CD4-positive, alpha-beta T cell treated with Interleukin-2 at 100 ng/mL for 4 hours (primary cell): ENCODE results near the gene CDIP1.

Source experiments
- DNase-seq: peaks from one replicate; pipeline ENCODE4 v3.0.0-alpha.2; 2020; ENCODE audit warnings: low spot score

Gene CDIP1

DNA sequence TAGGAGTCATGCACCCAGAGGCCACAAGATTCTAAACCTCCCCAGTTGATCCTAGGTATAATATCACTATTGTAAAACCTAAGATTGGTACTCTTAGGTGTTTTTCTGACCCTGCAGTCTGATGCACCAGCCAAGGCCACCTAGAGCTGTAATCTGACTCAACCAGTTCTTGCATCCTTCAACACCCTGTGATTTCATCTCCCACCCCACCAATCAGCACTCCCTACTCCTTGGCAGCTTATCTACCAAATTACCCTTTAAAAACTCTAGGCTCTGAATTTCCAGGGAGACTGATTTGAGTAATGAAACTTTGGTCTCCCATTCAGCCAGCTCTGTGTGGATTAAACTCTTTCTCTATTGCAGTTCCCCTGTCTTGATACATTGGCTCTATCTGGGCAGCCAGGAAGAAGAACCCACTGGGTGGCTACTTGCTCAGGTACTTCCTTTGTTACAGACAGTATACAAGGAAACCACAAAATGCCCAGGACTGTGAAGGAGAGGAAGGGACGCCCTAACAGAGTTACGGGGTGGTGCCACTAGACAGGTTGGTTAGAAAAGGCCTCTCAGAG is 1.2 kb upstream of the CDIP1 start:
- no peak for DNase-seq

DNA sequence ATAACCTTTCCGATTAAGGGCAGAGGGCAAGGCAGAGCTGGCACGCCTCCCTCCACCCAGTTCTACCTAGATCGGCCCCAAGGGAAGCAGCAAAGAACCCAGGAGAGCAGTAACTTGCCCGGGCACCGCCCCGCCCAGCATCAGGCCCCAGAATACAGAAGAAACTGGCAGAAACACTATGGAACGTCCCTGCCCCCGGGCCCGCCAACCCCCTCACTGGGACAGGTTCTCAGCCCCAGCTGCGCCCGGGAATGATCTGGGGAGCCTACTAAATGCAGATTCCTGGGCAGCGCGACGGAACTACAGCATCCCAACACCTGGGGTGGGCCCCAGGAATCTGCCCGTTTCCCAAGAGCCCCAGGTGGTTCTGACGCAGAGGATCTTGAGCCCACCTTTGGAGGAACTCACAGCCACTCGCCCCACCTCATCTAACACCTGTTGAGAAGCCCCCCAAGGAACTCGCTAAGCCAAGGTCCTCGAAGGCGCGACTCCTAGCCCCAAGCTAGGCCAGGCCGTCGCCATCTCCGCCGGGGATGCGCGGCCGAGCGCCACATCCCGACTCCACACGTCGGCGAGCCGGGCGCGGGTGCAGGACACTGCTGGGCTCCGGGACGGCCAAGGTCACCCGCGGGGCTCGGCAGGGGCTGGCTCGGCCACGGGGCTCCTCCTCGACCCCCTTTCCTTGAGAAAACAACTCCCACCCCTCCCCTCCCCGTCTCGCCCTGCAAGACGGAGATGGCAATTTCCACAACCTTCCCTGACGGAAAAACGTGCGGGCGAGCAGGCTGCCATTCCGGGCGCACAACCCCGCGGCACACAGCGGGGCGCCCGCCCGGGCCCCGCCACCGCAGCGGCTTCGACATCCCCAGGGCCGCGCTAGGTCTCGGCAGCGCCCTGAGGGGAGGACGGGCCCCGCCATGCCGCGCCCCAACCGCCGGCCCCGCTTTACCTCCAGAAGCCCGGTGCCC is 913 bp downstream of the CDIP1 start:
- DNase-seq: peak; percentile 5

DNA sequence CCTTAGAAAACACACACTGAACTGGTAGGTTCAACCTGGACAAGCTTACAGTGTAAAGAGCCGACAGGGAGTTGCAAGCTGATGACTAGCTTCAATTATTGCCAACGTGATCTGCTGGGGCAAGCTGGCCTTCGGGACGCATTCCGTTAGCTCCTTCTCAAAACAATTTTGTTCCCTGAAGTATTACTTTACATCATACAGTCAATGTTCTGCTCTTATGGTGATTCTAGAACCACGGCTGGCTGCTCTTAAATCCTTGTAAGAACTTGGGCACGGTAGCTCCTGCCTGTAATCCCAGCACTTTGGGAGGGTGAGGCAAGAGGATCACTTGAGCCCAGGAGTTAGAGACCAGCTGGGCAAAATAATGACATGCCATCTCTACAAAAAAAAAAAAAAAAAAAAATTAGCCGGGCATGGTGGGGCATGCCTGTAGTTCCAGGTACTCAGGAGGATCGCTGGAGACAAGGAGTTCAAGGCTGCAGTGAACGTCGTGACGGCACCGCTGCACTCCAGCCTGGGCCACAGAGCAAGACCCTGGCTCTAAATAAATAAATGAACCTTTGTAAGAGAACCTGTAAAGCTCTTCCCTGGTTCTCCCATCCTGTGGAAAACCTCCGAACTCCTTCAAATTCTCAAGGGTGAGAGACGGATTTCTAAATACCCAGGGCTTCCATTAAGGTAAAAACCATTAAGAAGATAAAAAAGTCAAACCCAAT is 2.0 kb downstream of the CDIP1 start:
- no peak for DNase-seq

DNA sequence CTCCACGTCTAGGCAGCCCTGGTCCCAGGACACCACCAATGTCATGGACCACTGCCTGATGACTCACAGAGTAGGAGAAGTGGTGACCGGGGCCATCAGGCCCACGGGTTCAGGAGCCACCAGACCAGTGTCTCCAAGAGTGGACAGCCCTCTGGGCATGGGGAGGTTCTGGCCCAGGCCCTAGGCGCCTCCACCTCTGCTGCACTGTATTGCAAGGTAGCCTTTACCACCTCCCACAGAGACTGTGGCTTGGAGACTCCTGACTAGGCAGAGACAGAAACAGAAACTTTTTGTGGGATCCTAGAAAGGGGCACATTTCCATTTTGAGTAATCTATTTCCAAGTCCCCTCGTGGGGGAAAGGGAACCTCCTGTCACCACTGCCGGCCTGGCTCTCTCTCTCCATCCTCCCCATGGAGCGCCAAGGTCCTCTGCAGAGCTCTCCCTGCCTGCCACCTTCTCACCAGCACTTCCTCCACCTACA is 2.9 kb downstream of the CDIP1 start:
- no peak for DNase-seq

DNA sequence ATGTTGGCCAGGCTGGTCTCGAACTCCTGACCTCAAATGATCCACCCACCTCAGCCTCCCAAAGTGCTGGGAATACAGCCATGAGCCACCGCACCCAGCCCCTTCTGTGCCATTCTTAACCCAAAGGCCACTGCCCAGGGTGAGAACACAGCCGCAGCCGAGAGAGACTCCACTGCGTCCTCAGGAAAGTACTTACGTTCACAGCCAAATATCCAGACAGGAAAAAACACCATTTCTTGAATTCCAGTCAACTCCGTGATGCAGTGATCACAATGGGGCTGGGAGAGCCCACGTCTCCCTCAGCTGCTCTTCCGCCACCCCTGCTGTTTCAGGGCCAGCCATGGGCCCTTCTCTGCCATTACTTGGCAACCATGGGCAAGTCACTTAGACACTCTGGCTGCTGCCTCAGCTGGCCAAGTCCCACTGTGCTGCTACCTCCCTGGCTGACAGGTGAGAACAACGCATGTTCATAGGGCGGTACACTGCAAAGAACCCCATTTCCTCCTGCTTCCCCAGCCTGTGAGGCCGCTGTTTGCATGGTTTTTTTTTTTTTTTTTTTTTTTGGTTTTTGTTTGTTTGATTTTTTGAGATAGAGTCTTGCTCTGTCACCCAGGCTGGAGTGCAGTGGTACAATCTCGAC is 4.3 kb downstream of the CDIP1 start:
- peak; percentile 24 for DNase-seq

DNA sequence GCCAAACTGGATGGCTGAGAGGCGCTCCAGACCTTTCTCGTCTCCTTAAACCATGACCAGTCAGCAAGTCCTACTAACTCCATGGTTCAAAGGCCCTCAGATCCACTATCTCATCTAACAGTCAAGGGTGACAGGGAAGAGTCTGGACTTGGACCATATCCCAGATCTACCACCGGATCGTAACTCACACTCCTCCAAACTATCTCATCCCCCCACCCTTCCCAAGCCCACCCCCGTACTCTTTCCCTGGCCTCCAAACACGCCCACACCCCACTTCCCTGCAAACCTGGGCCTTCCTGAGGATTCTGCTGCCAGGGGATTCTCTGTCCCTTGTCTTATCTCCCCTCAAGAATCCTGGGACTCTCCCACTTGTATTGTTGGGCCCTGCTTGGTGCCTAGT is 5.1 kb downstream of the CDIP1 start:
- no peak for DNase-seq

DNA sequence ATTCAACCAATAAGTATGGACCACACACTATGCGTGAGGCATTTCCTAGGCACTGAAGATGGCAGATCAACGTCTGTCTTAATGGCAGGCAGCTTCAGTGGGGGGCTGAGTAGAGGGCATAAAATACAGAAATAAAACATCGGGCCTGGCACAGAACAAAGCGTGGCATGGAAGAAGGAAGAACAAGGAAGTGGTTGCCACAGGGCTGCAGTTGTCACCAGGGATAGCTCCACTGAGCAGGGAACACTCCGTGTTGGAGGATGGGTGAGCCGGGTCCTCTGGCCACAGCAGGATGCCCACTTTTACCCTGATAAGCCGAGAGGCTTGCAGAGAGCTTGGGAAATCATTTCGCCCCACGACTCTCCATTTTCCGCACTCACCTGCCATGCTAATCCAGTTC is 6.3 kb downstream of the CDIP1 start:
- no peak for DNase-seq

DNA sequence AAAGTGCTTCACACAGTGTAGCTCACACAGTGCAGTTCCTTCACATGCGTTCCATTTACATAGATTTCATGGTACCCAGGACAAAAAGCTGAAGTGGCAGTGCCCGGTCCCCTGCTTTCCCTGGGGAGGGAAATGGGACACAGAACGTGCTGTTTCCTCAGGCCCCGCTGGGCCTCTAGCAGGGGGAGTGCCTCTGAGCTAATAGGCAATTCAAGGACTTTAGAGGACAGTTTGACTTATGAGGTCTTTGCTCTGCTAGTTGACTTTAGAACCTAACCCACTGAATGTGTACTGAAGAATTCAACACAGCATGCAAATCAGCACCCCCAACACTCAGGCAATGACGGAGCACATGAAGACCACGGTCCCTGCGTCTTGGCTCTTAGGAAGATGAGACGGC is 6.8 kb downstream of the CDIP1 start:
- no peak for DNase-seq

DNA sequence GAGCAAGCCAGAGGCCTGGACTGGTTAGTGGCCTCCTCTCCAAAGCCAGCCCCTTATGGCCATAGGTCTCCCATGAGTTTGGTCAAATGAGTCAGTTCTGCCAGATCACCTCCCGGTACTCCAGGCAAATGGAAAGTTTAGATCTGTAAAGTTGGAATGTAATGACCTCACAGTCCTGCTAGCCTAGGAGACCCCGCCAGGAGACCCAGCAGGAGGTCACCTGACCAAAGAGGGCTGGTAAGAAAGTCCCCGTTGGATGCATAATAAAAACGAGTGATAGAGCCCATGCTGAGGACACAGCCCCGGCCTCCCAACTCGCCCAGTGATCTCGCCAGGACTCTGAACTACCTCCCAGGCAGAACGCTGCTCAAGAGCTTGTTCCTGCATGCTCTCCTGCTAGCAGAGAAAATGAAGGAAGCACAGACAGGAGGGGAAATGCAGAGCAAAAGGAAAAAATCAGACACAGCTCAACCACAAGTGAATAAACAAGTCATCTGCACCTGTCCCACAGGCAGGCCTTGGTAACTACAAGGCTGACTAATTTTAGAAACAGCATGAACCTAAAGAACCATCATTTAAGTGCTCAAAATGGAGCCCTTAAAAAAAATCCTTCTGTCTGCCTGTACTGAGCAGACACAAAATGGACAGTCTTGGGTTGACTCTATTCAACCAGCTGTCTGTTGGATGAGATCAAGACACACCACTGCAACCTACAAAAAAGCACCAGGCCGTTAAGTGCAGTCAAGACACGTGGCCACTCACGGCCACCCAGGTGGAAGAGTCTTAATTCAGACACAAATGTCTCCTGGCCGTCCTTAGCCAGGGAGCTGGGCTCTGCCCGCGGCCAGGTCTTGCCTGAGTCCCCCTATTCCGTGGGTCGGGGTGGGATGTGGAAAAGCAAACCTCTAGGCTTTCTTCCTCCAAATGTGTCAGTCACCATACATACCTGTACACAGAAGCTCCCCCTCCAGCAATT is 9.2 kb downstream of the CDIP1 start:
- DNase-seq: peak; percentile 16

DNA sequence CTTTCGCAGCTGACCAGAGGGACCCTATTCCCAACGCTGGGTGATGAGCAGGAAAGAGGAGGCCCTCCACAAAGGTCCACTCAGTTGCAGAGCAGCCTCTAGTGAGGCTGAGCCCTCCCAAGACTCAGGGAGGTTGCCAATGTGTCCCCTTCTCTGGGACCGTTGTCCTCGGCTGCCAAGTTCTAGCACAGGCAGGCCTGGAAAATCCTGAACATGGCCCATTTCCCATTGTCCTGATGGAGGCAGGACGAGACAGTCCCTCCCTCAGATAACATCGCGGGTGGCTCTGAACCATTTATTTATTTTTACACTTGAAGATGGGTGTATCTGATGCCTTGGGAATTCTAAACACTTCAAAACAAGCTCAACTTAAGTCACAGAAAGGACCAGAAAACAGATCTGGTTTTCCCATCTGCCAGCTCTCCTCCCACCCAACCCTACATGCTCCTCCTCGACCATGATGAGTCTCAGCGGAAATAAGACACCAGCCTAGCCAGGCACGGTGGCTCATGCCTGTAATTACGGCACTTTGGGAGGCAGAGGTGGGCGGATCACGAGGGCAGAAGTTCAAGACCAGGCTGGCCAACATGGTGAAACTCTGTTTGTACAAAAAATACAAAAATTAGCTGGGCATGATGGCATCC is 12.8 kb downstream of the CDIP1 start:
- no peak for DNase-seq

DNA sequence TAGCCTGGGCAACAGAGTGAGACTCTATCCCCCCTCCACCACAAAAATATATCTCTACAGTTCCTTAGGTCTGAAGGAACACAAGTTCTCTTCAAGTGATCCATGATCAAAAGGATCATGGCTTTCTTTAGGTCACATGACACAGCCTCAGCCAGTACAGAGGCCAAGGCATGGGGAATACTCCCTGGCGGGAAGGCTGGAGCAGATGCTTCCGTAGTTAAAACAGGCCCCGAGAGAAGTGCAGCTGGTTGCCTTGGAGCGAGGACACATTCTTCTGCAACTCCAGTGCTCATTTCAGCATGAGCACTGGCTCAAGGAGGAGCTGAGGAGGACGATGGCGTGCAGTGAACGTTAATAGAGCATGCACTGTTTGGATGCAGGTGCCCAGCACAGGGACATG is 13.5 kb downstream of the CDIP1 start:
- no peak for DNase-seq

DNA sequence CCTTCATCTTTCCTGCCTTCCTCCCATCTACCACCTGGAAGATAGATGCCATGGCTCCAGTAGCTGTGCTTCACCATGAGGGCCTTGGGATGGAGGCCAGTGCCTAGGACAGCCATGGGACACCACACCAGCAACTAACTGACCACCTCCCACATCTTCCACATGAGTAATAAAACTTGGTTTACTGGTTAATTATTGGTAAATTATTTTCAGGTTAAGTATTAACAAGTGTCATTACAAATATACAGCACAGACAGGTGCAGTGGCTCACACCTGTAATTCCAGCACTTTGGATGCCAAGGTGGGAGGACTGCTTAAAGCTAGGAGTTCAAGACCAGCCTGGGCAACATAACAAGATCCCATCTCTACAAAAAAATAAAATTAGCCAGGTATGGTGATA is 14.0 kb downstream of the CDIP1 start:
- no peak for DNase-seq

DNA sequence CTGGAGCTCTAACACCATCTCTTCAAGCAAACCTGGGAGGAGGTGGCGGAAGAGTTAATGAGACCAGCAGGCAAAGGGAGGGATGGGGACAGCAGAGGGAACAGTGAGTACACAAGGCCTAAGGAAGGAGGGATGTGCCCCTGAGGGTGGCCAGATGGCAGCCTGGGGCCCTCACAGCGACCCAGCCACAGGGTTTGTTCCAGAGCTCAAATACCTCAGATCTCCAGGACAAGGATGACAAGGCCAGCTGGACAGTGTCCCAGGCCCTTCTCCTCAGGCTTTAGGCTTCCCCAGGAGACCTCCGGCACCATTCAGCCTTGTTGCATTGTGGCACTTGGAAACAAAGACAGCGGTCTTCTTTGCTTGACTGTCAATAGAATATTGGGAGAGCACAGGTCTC is 14.9 kb downstream of the CDIP1 start:
- no peak for DNase-seq

DNA sequence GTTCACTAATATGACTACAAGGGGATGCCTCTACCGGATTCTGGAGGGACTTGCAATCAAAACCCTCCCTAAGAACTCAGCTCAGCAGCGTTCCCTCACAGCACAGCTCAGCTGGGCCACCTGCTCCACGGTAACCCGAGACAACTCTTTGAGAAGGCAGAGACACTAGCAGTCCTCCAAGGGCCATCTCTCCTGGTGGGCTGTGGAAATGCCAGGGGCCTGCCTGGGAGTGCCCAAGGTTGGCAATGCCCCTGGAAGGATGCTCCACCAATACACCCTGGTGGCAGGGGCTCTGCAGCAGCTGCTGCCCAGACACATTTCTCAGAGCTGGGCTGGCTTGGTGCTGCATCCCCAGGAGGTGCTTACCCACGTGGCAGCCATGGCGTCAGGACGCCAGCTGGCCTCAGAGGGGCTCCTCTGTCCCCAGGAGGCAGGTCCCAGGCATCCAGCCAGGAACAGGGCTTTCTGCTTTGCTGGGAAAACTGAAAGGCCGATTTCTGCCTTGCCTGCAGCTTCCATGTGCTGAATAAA is 16.5 kb downstream of the CDIP1 start:
- no peak for DNase-seq

DNA sequence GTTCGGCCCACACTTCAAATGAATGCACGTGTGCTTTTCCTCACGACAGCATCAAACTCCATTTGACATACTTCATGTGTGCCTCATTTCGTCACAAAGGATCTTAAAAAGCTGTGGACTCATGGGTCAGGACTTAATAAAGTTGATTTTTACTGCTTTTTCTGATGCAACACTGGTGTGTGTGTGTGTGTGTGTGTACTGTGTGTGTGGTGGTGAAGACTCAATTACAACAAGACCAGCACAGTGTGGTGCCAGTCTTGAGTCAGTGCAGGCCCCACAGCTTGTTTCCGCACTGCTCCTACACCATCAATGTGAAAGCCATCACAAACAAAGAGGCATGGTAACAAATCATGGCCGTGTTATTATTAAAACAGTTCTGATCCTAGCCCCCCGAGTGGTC is 17.7 kb downstream of the CDIP1 start:
- DNase-seq: no peak

DNA sequence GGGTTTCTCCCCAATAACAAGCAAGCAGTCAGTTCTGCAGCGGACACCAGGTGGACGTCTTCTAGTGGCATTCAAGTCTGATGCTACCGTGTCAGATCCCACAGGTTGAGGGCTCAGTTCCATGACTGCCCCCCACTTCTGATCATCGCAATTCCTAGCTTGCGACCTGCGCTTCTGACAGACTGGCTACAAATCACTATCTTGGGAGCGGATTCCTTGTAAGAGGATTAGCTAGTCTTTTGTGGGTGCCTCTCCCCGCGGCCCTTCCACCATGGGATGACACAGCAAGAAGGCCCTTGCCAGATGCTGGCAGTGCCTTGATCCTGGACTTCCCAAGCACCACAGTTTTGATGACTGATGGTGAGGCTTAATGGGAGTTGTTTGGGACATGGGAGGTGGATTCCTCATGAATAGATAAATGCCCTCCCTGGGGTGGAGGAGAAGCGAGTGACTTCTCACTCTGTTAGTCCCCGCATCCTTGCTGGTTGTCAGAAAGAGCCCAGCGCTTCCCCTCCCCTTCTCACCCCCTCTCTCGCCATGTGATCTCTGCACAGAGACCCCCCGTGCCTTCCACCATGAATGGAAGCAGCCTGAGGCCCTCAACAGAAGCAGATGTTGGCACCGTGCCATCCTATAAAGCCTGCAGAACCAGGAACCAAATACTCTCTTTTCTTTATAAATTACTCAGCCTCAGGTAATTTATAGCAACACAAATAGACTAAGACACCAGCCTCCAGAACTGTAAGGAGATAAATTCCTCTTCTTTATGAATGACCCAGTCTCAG is 19.1 kb downstream of the CDIP1 start:
- DNase-seq: no peak

DNA sequence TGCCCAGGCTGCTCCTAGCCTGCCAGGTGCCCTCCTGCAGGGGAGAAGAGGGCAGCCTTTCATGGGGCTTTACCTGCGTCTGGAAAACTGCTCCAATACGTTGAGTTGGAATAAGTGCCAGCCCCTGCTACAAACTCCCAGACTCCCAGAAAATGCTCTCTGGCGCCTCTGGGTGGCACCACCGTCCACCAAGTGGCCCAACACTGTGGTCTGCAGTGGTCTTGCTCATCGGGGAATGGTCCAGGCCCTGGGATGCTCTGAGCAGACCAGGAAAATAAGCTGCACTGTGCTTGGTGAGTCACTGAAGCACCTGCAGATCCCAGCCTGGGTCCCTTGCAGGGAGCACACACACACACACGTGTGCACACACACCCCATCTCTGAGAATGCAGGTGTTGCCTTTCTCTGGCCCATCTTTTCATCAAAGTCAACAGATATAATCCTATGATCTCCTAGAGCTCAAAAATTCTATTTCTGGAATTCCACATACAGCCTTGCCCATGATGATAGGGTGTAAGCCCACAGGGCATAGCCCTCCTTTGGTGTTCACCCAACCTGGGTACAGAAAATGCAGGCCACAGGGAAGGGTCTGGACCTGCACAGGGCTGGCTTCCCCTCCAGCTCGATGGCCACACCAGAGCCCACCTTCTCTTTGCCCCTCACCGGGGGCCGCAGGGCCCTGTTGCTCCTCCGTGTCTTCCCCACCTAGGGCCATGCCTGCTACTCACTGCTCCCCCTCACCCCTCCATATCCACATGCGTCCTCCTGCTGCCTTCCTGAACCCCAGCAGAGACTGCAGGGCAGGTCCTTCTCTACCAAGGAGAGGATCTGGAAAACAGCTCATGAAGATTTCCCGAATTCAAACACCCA is 20.5 kb downstream of the CDIP1 start:
- no peak for DNase-seq

DNA sequence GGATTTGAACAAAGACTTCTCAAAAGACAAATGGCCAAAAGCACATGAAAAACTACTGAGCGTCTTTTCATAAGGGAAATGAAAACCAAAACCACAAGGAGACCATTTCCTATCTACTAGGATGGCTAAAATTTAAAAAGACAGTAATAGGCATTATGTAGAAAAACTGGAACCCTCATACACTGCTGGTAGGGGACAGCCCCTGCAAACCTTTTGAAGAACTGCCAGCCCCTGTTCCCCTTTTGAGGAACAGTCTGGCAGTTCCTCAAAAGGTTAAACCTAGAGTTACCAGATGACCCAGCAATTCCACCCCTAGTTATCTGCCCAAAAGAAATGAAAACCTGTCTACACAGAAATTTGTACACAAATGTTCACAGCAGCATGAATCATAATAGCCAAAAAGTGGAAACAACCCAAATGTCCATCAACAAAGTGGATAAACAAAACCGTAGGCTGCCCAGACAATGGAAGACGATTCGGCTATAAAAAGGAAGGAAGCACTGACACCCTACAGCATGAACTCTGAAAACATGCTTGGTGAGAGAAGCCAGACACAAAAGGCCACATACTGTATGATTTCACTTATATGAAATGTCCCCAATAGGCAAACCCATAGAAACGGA is 22.9 kb downstream of the CDIP1 start:
- peak; percentile 28 for DNase-seq
